ENCODE data around the gene KLHL7. TPM values are rescaled to one million over a fixed set of nuclear protein-coding genes. Genes with fewer than 3 reads are reported as not detected.

Gene KLHL7
- total and polyA plus RNA-seq, 9 of the 15 experiments (the other 6 are each of a cell fraction or from before 2014, with no cell fraction given), result 4.2 to 63.1 (median 32.3) TPM

DNA sequence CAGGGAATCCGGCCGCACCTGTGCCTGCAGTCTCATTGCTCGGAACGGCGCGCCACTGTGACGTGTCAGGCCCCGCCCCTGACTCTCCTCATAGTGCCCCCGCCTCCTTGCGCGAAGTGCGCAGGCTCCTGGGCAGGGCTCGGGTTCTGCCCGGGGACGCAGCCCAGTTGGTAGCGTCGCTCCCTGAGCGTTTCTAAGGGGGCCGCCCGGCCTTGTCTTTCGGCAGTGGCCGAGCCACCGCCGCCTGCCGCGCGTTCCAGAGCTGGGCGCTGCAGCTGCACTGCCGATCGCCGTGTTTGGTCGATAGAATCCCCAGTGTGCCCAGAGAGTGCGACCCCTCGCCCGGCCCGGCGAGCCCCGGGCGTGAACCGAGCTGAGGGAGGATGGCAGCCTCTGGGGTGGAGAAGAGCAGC, at the start of gene KLHL7 (continued):
- TF ChIP-seq ZNF609 (CRISPR knock-in tag; IDR thresholded peaks at IDR 0.05; ENCODE audit: borderline replicate concordance) (0 out of 2 replicates have a peak, but pooled peaks have one; percentile 67), SRSF1 (IDR thresholded peaks at IDR 0.05; ENCODE audit: low read depth, low read length) (no peak), BCOR (IDR thresholded peaks at IDR 0.05) (no peak), ZNF282 (CRISPR knock-in tag; IDR thresholded peaks at IDR 0.05) (no peak), SMARCA5 (IDR thresholded peaks at IDR 0.05) (no peak), POLR3G (IDR thresholded peaks at IDR 0.05; ENCODE audit: extremely low read depth, insufficient read length, insufficient replicate concordance) (no peak), RCOR1 (IDR thresholded peaks at IDR 0.05; ENCODE audit: borderline replicate concordance in 1 of 2, low read depth in 2 of 2, low read length in 2 of 2) (peak in 1 of 2 experiments; percentile 78; a peak in 2 of 4 replicates), NFIC (IDR thresholded peaks at IDR 0.05) (0 out of 2 replicates have a peak, but pooled peaks have one; percentile 29), TCF3 (CRISPR knock-in tag; IDR thresholded peaks at IDR 0.05) (0 out of 2 replicates have a peak, but pooled peaks have one; percentile 12), TAL1 (IDR thresholded peaks at IDR 0.05) (no peak), ZFPM2 (CRISPR knock-in tag; IDR thresholded peaks at IDR 0.05) (no peak), ZNF23 (CRISPR knock-in tag; IDR thresholded peaks at IDR 0.05) (no peak), PHTF2 (CRISPR knock-in tag; IDR thresholded peaks at IDR 0.05) (no peak), HMGN3 (IDR thresholded peaks at IDR 0.05; ENCODE audit: borderline replicate concordance, extremely low read depth, insufficient read length, low read depth, low read length) (peak; percentile 49), ZNF695 (CRISPR knock-in tag; IDR thresholded peaks at IDR 0.05) (no peak), BRD9 (IDR thresholded peaks at IDR 0.05; ENCODE audit: low read depth, partially characterized antibody) (no peak), ZKSCAN1 (IDR thresholded peaks at IDR 0.05; ENCODE audit: low read depth, low read length) (no peak), ETV5 (CRISPR knock-in tag; IDR thresholded peaks at IDR 0.05; ENCODE audit: low read depth) (peak; percentile 25; the same call in 1 of the 2 replicates), CEBPB (tag; IDR thresholded peaks at IDR 0.05) (no peak)
- TF ChIP-seq, protein P1, sequence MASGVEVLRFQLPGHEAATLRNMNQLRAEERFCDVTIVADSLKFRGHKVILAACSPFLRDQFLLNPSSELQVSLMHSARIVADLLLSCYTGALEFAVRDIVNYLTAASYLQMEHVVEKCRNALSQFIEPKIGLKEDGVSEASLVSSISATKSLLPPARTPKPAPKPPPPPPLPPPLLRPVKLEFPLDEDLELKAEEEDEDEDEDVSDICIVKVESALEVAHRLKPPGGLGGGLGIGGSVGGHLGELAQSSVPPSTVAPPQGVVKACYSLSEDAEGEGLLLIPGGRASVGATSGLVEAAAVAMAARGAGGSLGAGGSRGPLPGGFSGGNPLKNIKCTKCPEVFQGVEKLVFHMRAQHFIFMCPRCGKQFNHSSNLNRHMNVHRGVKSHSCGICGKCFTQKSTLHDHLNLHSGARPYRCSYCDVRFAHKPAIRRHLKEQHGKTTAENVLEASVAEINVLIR (CRISPR knock-in tag; IDR thresholded peaks at IDR 0.05), result peak; percentile 88
- TF ChIP-seq, protein P2, sequence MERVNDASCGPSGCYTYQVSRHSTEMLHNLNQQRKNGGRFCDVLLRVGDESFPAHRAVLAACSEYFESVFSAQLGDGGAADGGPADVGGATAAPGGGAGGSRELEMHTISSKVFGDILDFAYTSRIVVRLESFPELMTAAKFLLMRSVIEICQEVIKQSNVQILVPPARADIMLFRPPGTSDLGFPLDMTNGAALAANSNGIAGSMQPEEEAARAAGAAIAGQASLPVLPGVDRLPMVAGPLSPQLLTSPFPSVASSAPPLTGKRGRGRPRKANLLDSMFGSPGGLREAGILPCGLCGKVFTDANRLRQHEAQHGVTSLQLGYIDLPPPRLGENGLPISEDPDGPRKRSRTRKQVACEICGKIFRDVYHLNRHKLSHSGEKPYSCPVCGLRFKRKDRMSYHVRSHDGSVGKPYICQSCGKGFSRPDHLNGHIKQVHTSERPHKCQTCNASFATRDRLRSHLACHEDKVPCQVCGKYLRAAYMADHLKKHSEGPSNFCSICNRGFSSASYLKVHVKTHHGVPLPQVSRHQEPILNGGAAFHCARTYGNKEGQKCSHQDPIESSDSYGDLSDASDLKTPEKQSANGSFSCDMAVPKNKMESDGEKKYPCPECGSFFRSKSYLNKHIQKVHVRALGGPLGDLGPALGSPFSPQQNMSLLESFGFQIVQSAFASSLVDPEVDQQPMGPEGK (CRISPR knock-in tag; IDR thresholded peaks at IDR 0.05; ENCODE audit: borderline replicate concordance), result no peak
- TF ChIP-seq, protein P3, sequence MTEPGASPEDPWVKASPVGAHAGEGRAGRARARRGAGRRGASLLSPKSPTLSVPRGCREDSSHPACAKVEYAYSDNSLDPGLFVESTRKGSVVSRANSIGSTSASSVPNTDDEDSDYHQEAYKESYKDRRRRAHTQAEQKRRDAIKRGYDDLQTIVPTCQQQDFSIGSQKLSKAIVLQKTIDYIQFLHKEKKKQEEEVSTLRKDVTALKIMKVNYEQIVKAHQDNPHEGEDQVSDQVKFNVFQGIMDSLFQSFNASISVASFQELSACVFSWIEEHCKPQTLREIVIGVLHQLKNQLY (CRISPR knock-in tag; conservative IDR thresholded peaks at IDR 0.05), result no peak

All from K562 (cell line).